Ishikawa (cell line): Measurements from ENCODE around the gene ANTXR1.

Experiments
- EP300 ChIP-seq: IDR thresholded peaks from 2 replicates; pipeline ENCODE4 v1.6.1; 2012; ENCODE audit warnings: borderline replicate concordance
- YY1 ChIP-seq: IDR thresholded peaks from 2 replicates; pipeline ENCODE4 v1.6.1; 2012; ENCODE audit warnings: low read depth

DNA sequence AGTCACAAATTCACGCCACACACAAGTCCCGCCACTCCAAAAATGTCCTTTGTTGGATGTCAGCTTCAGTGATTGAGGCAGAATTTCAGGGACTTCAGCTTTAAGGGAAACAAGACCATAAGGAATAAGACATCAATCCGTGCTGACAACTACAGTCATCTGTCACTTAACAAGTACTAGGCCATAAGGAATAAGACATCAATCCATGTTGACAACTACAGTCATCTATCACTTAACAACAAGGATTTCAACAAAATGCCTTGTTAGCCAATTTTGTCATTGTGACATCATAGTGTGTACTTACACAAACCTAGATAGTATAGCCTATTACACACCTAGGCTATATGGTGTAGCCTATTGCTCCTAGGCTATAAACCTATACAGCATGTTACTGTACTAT is 58.0 kb downstream of the ANTXR1 start:
- TF ChIP-seq YY1 = no peak
- no peak for TF ChIP-seq EP300
